ENCODE data around the gene TCP1.
"Not testable (repeated sequence)": the region's sequence is repeated elsewhere in the genome, so short reads cannot be mapped to it uniquely, and the experiment has no call there.

The TCP1 gene

DNA sequence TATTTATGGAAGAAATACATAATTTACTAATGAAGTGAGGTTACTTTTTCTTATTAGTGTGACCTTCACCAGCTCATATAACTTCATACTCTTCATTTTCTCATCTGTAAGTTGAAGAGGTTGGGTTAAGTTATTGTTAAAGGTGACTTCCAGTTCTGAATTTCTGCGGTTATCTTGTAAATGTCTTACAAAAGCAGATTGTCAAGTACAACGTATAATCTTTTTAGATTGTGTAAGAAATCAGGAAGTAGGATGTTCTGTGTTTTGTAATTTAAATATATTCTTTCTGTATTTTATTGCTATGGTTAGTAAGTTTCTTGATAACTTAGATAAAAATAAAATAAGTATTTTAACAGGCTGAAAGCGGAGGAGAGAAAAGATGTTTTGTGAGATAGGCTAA, 50.1 kb downstream of the TCP1 start:
- DNase-seq (ENCODE audit: low spot score): no peak

DNA sequence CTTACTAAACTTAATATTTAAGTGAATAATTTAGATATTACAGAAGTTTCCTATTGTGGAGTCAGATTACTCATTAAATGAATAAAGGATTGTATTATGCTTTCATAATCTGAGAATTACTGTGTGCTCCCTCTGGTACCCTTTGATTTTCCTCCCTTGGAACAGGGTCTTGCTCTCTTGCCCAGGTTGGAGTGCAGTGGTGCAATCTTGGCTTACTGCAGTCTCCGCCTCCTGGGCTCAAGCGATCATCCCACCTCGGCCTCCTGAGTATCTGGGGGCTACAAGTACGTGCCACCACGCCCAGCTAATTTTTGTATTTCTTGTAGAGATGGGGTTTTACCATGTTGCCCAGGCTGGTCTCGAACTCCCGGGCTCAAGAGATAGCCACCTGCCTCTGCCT, 52.5 kb downstream of the TCP1 start:
- DNase-seq (ENCODE audit: low spot score): no peak

DNA sequence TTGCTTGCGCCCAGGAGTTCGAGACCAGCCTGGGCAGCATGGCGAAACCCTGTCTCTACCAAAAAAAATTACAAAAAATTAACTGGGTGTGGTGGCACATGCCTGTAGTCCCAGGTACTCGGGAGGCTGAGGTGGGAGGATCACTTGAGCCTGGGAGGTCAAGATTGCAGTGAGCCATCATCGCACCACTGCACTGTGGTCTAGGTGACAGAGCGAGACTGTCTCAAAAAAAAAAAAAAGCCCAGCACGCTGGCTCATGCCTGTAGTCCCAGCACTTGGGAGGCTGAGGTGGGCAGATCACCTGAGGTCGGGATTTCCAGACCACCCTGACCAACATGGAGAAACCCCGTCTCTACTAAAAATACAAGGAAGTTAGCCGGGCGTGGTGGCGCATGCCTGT, 56.0 kb downstream of the TCP1 start:
- DNase-seq (ENCODE audit: low spot score): not testable (repeated sequence)

DNA sequence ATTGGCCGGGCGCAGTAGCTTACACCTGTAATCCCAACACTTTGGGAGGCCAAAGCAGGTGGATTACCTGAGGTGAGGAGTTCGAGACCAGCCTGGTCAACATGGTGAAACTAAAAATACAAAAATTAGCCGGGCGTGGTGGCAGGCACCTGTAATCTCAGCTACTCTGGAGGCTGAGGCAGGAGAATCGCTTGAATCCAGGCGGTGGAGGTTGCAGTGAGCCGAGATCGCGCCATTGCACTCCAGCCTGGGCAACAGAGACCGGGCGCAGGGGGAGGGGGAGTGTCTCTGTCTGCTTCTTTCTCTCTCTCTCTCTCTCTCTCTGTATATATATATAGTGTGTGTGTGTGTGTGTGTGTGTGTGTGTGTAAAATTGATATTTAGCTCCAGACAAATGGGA, 56.9 kb downstream of the TCP1 start:
- DNase-seq (ENCODE audit: low spot score): not testable (repeated sequence)

DNA sequence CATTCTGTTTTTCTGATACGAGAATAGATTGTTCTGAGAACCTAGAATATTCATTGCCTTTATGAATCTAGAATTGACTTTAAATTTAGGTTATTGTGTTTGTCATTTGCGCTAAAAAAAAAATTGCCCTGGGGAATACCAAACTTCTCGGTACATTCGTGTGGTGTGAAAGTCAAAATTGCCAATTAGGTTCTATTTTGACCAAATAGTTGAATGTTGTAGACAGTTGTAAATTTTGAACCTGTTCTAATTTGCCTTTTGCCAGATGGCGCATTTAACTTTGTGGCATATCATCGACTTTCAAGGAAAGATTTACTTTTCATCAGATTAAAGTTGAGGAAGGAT, 59.1 kb downstream of the TCP1 start:
- no peak for DNase-seq (ENCODE audit: low spot score)

DNA sequence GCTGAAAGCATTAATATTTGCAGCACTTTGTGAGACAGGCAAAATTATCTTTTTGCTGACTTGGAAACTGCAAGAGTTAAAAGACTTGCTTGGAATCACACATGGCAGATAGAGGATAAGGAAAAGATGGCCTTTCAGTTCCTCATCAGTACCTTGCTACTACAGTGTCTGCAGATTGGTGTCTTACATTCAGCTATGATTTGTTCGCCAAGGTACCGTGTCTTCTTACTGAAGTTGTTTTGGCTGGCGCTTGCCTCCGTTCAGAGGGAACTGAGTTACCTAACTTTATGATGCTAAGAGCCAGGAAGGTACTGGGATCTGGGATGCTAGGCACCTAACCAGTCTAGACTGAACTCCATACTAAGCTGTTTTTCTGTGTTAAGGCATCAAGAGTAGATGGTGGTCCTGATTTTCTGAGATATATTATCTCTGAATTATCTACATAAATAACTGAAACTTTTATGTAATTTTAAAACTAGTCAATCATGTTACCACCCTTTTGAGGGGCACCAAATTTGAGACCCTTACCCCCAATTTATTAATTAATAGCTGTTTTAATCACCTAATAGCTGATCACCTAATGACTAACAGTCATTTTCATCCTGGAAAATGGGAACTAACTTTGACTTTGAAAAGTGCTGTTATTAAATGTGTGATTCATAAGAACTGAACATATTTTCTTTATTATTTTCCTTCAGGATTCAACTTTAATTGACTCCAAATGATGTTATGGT, 59.6 kb downstream of the TCP1 start:
- DNase-seq (ENCODE audit: low spot score): peak; percentile 7

DNA sequence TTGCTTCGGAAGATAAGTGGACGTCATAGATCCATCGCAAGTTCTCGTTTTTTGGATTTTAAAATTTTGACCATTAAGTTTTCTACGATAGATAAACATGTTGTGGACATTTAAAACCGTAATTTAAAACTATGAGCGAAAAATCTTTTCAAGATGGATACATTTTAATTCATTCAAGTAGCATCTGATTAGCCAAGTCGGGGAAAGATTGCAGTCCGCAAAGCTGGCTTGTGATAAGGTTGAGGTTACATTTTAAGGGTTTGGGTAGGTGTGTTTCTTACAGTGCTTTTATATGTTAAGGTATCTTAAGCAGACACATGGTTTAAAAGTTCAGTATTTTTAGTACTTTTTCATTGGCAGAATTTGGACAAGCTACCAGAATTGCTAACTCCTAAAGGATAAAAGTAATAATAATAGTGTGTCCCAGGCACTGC, 60.9 kb downstream of the TCP1 start:
- no peak for DNase-seq (ENCODE audit: low spot score)

Data from AG08395 (cell line).